Nephron progenitor cell (in vitro differentiated cells): ENCODE measurements around the gene PRR14L.

ENCODE experiments used
- DNase-seq: peaks from one replicate; pipeline ENCODE4 v3.0.0; 2021
- H3K27ac Mint-ChIP-seq: 2 replicates; pipeline ENCODE4 v1.8.0; 2021; ENCODE audit warnings: mild to moderate bottlenecking, moderate library complexity, mixed read lengths
- H3K27me3 Mint-ChIP-seq: 2 replicates; pipeline ENCODE4 v1.8.0; 2021; ENCODE audit warnings: mild to moderate bottlenecking, low read depth, mixed read lengths; ENCODE audit not compliant: poor library complexity
- H3K36me3 Mint-ChIP-seq: 2 replicates; pipeline ENCODE4 v1.8.0; 2021; ENCODE audit warnings: low read depth, mixed read lengths
- H3K4me1 Mint-ChIP-seq: 2 replicates; pipeline ENCODE4 v1.8.0; 2021; ENCODE audit warnings: mixed read lengths
- H3K4me3 Mint-ChIP-seq: 2 replicates; pipeline ENCODE4 v1.8.0; 2021; ENCODE audit warnings: mild to moderate bottlenecking, moderate library complexity, mixed read lengths
- H3K9me3 Mint-ChIP-seq: 2 replicates; pipeline ENCODE4 v1.8.0; 2021; ENCODE audit warnings: mild to moderate bottlenecking, moderate library complexity, mixed read lengths
- TF ChIP-seq, protein P1 (sequence below): fragments of 200-600 bp; sonication (generic); IDR thresholded peaks from 2 replicates; pipeline ENCODE4 v1.5.0; 2021; ENCODE audit warnings: antibody characterized with exemption

Gene PRR14L

GRCh38 chr22:31652911-31653684, 96.8 kb downstream of the PRR14L start:
- H3K4me3 Mint-ChIP-seq: no peak overlapping the region
- H3K27ac Mint-ChIP-seq: no peak overlapping the region
- H3K36me3 Mint-ChIP-seq: peaks cover 23% of the 10 kb centered on the region
- H3K4me1 Mint-ChIP-seq: no peaks in the 10 kb centered on the region
- H3K27me3 Mint-ChIP-seq: no peaks in the 10 kb centered on the region
- no peak for DNase-seq
- TF ChIP-seq, protein P1, sequence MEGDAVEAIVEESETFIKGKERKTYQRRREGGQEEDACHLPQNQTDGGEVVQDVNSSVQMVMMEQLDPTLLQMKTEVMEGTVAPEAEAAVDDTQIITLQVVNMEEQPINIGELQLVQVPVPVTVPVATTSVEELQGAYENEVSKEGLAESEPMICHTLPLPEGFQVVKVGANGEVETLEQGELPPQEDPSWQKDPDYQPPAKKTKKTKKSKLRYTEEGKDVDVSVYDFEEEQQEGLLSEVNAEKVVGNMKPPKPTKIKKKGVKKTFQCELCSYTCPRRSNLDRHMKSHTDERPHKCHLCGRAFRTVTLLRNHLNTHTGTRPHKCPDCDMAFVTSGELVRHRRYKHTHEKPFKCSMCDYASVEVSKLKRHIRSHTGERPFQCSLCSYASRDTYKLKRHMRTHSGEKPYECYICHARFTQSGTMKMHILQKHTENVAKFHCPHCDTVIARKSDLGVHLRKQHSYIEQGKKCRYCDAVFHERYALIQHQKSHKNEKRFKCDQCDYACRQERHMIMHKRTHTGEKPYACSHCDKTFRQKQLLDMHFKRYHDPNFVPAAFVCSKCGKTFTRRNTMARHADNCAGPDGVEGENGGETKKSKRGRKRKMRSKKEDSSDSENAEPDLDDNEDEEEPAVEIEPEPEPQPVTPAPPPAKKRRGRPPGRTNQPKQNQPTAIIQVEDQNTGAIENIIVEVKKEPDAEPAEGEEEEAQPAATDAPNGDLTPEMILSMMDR: no peak
- H3K9me3 Mint-ChIP-seq: no peaks in the 10 kb centered on the region

DNA sequence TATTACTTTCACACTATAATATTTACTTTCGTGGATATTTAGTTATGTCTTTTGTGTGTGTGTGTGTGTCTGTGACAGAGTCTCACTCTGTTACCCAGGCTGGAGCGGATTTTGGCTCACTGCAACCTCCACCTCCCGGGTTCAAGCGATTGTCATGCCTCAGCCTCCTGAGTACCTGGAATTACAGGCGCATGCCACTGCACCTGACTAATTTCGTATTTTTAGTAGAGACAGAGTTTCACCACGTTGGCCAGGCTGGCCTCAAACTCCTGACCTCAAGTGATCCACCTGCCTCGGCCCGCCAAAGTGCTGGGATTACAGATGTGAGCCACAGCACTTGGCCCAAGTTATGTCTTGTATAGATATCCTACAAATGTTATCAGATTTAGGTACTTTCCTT, 97.8 kb downstream of the PRR14L start:
- Mint-ChIP-seq H3K27me3 (no peaks in the 10 kb centered on the region), H3K9me3 (no peaks in the 10 kb centered on the region), H3K36me3 (peaks cover 19% of the 10 kb centered on the region), H3K27ac (no peak overlapping the region), H3K4me1 (no peaks in the 10 kb centered on the region), H3K4me3 (no peak overlapping the region)
- DNase-seq: no peak
- TF ChIP-seq, protein P1: no peak

GRCh38 chr22:31651664-31652063, 98.3 kb downstream of the PRR14L start:
- no peak overlapping the region for H3K27ac Mint-ChIP-seq
- H3K27me3 Mint-ChIP-seq: no peaks in the 10 kb centered on the region
- no peak for DNase-seq
- peaks cover 21% of the 10 kb centered on the region for H3K36me3 Mint-ChIP-seq
- H3K4me3 Mint-ChIP-seq: no peak overlapping the region
- H3K4me1 Mint-ChIP-seq: no peaks in the 10 kb centered on the region
- TF ChIP-seq, protein P1: no peak
- no peaks in the 10 kb centered on the region for H3K9me3 Mint-ChIP-seq

DNA sequence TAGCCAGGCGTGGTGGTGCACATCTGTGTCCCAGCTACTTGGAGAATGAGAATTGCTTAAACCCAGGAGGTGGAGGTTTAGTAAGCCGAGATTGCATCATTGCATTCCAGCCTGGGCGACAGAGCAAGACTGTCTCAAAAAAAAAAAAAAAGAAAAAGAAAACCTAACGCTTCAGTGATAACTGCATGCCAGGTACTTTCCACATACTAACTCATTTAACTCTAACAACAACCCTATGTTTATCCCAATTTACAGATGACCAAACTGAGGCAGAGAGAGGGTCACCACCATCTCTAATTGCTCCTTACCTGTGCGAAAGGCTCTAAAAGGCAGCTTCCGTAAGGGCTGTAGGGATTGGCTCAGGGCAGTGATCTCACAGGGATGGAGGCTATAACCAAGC, 99.5 kb downstream of the PRR14L start:
- Mint-ChIP-seq H3K4me3 (no peak overlapping the region), H3K27me3 (no peaks in the 10 kb centered on the region), H3K27ac (no peak overlapping the region), H3K4me1 (no peaks in the 10 kb centered on the region), H3K9me3 (no peaks in the 10 kb centered on the region), H3K36me3 (peaks cover 26% of the 10 kb centered on the region)
- DNase-seq: no peak
- TF ChIP-seq, protein P1: no peak

GRCh38 chr22:31647523-31648320, 102.2 kb downstream of the PRR14L start:
- Mint-ChIP-seq H3K9me3 (no peaks in the 10 kb centered on the region), H3K27me3 (no peaks in the 10 kb centered on the region), H3K36me3 (peaks cover 40% of the 10 kb centered on the region), H3K27ac (no peak overlapping the region), H3K4me1 (no peaks in the 10 kb centered on the region), H3K4me3 (no peak overlapping the region)
- DNase-seq: no peak
- TF ChIP-seq, protein P1: no peak
